HUES64 (cell line): ENCODE measurements around the gene CCDC183.
"Not testable (repeated sequence)": the region's sequence is repeated elsewhere in the genome, so short reads cannot be mapped to it uniquely, and the experiment has no call there.

Source experiments
- H3K27ac ChIP-seq: 2 replicates; pipeline ENCODE4 v1.7.0; 2013; ENCODE audit warnings: low read depth, low read length, inconsistent platforms
- H3K27me3 ChIP-seq: 2 replicates; pipeline ENCODE4 v1.6.1; 2013; ENCODE audit warnings: mild to moderate bottlenecking, low read length; ENCODE audit not compliant: insufficient read depth
- H3K36me3 ChIP-seq: 2 replicates; pipeline ENCODE4 v1.6.1; 2013; ENCODE audit warnings: mild to moderate bottlenecking, low read length; ENCODE audit not compliant: insufficient read depth
- H3K4me1 ChIP-seq: 2 replicates; pipeline ENCODE4 v1.6.1; 2013; ENCODE audit warnings: mild to moderate bottlenecking, low read length, moderate library complexity; ENCODE audit not compliant: insufficient read depth
- H3K4me3 ChIP-seq: 2 replicates; pipeline ENCODE4 v1.5.1; 2013; ENCODE audit warnings: mild to moderate bottlenecking, low read length, moderate library complexity
- H3K9ac ChIP-seq: 2 replicates; pipeline ENCODE4 v1.6.1; 2013; ENCODE audit warnings: mild to moderate bottlenecking, low read depth, low read length
- H3K9me3 ChIP-seq: 2 replicates; pipeline ENCODE4 v1.6.1; 2013; ENCODE audit warnings: low read depth, low read length; ENCODE audit not compliant: insufficient read depth
- WGBS: fragments of 150-250, 120-280 bp; methylation state at CpG from one replicate; pipeline ENCODE4 v1.1.7; 2013; ENCODE audit warnings: missing lambda C conversion rate; 5-methylcytosine and 5-hydroxymethylcytosine counted together

CCDC183 gene

GRCh38 chr9:136843801-136844740 is 47.9 kb downstream of the CCDC183 start:
- not testable (repeated sequence) for H3K9me3 ChIP-seq, H3K4me3 ChIP-seq, H3K27me3 ChIP-seq, H3K27ac ChIP-seq, H3K9ac ChIP-seq, H3K4me1 ChIP-seq
- 56% methylated on average over 99 of the region's 99 CpGs for WGBS
- peaks cover 11% of the 10 kb centered on the region for H3K36me3 ChIP-seq

- Histone ChIP-seq H3K27me3 (peaks cover 5% of the 10 kb centered on the region), H3K9me3 (no peaks in the 10 kb centered on the region), H3K27ac (no peak overlapping the region), H3K4me1 (peaks cover 9% of the 10 kb centered on the region; the same call in 1 of the 2 replicates), H3K36me3 (peaks cover 3% of the 10 kb centered on the region), H3K4me3 (no peak overlapping the region), H3K9ac (no peak overlapping the region)
- 82% methylated on average over 88 of the region's 88 CpGs for WGBS
These were observed 48.8 kb downstream of the CCDC183 start for GRCh38 chr9:136844761-136845464.

- Histone ChIP-seq H3K4me3 (no peak overlapping the region), H3K27ac (no peak overlapping the region), H3K9me3 (no peaks in the 10 kb centered on the region), H3K27me3 (peaks cover 5% of the 10 kb centered on the region), H3K36me3 (peaks cover 5% of the 10 kb centered on the region), H3K4me1 (peaks cover 9% of the 10 kb centered on the region; the same call in 1 of the 2 replicates), H3K9ac (no peak overlapping the region)
- 96% methylated on average over 102 of the region's 102 CpGs for WGBS
These were observed 49.5 kb downstream of the CCDC183 start for GRCh38 chr9:136845465-136846260.

- Histone ChIP-seq H3K4me1 (peaks cover 2% of the 10 kb centered on the region; the same call in 1 of the 2 replicates), H3K4me3 (peak overlapping the region; percentile 60), H3K36me3 (peaks cover 14% of the 10 kb centered on the region), H3K9me3 (no peaks in the 10 kb centered on the region), H3K9ac (peak overlapping the region; percentile 67), H3K27ac (no peak overlapping the region; the same call in 1 of the 2 replicates), H3K27me3 (peaks cover 5% of the 10 kb centered on the region)
- 77% methylated on average over 98 of the region's 98 CpGs for WGBS
These were observed 50.4 kb downstream of the CCDC183 start for GRCh38 chr9:136846376-136847087.

- Histone ChIP-seq H3K36me3 (peaks cover 17% of the 10 kb centered on the region), H3K4me3 (peak overlapping the region; percentile 89), H3K9me3 (no peaks in the 10 kb centered on the region), H3K4me1 (no peaks in the 10 kb centered on the region), H3K27ac (peak overlapping the region; percentile 95; the same call in 1 of the 2 replicates), H3K9ac (peak overlapping the region; percentile 78), H3K27me3 (peaks cover 5% of the 10 kb centered on the region)
- 16% methylated on average over 71 of the region's 75 CpGs for WGBS
These were observed 51.1 kb downstream of the CCDC183 start for GRCh38 chr9:136847088-136847825.

- no peaks in the 10 kb centered on the region for H3K4me1 ChIP-seq
- no peaks in the 10 kb centered on the region for H3K9me3 ChIP-seq
- WGBS = 1% methylated on average over 48 of the region's 48 CpGs
- H3K27me3 ChIP-seq = peaks cover 5% of the 10 kb centered on the region
- H3K9ac ChIP-seq = peak overlapping the region; percentile 78
- peak overlapping the region; percentile 95; the same call in 1 of the 2 replicates for H3K27ac ChIP-seq
- H3K36me3 ChIP-seq = peaks cover 17% of the 10 kb centered on the region
- peak overlapping the region; percentile 89 for H3K4me3 ChIP-seq
These were observed 51.8 kb downstream of the CCDC183 start for GRCh38 chr9:136847826-136848392.

- Histone ChIP-seq H3K27me3 (peaks cover 5% of the 10 kb centered on the region), H3K4me1 (no peaks in the 10 kb centered on the region), H3K9ac (peak overlapping the region; percentile 78), H3K9me3 (no peaks in the 10 kb centered on the region), H3K4me3 (peak overlapping the region; percentile 89), H3K36me3 (peaks cover 17% of the 10 kb centered on the region), H3K27ac (peak overlapping the region; percentile 95; the same call in 1 of the 2 replicates)
- under 1% methylated on average over 53 of the region's 53 CpGs for WGBS
These were observed 52.4 kb downstream of the CCDC183 start for GRCh38 chr9:136848393-136849037.

- Histone ChIP-seq H3K36me3 (peaks cover 17% of the 10 kb centered on the region), H3K9me3 (no peaks in the 10 kb centered on the region), H3K4me3 (peak within 1 kb of the TSS; percentile 89), H3K27me3 (peaks cover 5% of the 10 kb centered on the region), H3K27ac (peak within 1 kb of the TSS; percentile 95), H3K4me1 (no peaks in the 10 kb centered on the region), H3K9ac (peak within 1 kb of the TSS; percentile 90)
- WGBS = under 1% methylated on average over 77 of the region's 77 CpGs
These were observed 53.2 kb downstream of the CCDC183 start, which contains the start of gene PHPT1 for GRCh38 chr9:136849038-136849959. PHPT1 (plus strand) TSS chr9:136849409; CDS start chr9:136849431, 22 bp downstream.
